ENCODE results near the gene MAMLD1.

The MAMLD1 gene

GRCh38 chrX:150540965-150541364 lies 177.8 kb downstream of the MAMLD1 start:
- DNase-seq = no peak

DNA sequence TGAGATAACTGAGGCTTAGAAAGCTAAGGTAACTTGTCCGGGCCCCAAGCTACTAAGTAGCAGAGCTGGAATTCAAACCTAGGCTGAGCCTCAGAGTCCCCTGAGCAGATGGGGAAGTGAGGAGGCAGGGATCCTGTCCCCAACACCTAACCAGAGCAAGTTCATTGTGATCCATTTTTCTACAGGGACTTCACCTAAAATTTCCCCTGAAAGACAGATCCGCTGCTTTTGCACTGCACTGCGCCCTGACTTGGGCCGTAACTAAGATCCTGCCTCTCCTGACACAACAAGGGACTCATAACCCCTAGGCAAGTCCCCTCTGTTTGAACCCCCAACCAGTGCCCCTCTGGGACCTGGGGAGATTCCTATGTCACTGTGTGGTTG lies 179.7 kb downstream of the MAMLD1 start:
- no peak for DNase-seq

DNA sequence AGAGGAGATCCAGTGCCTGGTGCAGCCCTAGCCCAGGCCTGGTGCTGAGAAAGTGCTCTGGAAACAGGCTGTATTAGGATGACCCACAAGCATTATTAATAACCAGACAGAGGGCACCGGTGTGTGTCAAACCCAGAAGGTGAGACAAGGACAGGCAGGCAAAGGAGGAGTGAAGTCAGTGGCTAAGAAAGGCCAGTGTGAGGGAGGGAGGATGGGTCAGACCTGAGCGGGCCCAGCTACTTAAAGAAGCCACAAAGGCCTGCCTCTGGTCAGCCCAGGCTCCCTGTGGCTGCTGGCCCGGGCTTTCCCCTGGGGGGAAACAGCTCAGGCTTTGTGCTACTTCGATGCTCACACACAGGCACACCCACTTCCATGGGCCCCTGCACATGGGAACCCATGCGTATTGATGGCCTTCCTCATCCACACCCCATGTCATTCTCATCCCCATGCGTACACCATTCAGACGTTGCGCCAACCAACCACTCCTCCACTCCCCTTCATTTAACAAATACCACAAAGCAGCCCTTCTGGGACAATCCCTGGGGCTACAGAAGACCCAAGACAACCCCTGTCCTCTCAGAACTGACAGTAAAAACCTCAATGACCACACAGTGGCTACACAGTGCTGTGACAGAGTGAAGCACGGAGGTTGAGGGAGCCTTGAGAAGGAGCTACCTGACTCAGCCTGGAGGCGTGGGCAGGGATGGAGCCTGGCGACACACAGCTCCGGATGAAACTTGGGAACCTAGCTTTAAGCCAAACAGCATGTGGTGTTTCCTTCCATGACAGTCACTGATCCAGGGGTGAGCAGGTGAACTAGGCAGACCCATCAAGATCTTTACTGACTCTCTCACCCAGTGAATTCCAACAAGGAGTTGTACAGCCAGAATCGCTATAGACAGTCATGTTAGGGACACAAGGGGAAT lies 180.4 kb downstream of the MAMLD1 start:
- DNase-seq = no peak

DNA sequence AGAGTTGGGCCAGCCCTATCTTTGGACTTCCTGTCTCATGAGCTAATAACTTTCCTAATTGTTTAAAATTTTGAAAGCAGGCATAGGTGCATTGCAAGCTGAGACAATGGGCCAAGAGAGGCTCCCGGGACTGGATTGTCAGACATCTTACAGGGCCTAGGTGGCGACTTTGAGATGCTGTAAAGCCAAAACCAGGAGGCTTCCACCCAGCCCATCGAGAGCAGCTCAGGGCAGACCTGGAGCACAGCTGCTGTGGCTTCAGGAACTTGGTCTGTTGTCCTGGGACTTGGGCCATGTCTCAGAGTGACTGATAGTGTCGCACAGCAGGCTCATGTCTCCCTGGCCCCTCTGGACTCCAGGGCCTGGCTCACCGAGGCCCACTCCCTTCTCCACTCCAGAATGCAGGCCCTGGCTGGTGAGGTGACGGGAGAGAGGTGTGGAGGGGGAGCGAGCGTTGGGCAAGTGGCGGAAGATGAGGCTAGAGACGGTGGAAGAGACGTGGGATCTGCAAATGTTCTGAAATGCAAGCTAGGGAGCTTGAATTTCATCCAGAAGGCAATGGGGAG lies 181.2 kb downstream of the MAMLD1 start:
- DNase-seq = no peak

DNA sequence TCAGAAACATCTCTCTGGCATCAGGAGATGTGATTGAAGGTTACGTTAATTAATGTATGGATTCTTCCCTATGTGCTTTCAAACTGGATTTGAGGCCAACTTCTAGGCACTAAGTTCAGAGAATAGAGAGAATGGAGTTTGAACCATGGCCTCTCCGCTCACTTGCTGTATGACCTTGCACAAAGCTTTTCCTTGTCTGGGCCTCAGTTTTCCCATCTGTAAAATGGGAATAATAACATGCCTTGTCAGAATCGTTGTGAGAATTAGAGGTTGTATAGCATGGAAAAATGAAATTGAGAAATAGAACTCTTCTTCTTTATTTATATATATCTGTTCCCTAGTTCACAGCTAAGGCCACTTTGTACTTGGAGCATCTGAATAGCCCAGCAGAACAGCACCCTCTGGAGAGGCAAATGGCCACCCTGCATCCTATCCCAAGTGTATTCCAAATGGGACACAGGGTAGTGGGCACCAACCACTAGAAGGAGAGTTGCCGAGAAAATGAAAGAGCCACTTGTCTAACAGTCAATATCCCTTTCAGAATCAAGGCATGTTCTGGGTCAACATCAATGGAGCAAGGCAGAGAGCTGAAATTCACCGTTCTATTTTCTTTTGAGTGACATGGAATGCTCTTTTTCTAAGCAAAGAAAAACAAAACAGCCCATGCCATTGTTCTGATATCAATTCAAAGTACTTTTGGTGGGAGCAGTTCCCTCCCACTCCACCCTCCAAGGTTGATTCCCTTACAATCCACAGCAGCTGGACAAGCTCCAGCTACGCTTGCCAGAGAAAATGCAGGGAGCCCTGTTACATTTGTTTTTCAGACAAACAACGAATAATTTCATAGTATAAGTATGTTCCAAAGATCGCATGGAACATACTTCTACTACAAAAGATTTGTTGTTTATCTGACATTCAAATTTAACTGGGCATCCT lies 182.0 kb downstream of the MAMLD1 start:
- no peak for DNase-seq

DNA sequence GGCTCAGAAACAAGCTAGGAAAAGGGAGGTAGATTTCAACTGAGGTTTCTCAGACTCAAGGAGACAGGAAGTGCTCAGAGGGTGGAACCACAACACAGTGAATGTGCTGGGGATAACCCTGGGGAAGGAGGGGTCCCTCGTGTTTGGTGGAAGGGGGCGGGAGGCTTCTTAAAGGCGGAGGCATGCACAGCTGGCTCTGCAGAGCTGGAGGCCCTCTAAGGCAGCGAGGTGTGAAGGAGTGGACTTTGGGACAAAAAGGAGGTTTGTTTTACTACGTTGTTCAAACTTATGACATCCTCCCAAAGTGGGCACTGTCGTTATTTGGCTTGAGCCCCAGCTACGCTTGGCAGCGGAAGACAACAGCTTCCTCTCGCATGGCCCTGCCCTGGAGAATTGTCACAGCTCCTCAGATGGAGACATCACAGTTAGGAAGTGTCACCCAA lies 183.6 kb downstream of the MAMLD1 start:
- peak; percentile 39 for DNase-seq

DNA sequence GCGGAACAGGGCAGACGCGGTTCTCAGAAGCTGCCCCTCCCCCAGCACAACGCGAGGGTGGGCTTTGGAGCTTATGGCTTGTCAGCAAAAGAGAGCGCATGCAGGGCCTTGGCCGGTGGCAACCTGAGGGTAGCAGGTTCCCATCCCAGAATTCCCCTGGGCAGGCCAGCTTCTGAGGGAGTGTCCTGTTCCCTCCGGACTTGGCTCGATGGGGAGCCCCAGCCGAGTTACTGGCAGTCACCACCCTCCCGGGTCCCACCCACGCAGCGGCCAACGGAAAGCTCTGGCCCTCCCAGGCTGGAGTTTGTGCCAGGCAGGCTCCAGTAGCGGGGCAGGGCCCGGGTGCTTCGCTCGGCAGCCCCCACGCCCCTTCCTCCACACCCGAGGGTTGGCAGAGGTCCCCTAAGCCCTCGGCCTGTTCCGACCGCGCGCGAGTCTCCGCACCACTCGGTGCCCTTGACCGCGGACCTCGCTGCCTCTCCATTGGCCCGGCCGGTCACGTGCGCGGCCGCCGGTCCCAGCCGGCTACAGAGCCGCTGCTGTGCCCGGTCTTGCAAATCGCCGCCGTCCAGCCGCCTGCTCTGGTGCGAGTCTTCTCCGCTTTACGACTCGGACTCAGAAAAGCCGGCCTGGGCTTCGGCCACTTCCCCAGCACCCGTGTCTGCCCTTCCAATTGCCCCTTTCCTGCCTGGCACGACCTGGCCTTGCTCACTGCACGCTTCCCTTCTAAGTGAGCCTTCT lies 184.4 kb downstream of the MAMLD1 start:
- no peak for DNase-seq

DNA sequence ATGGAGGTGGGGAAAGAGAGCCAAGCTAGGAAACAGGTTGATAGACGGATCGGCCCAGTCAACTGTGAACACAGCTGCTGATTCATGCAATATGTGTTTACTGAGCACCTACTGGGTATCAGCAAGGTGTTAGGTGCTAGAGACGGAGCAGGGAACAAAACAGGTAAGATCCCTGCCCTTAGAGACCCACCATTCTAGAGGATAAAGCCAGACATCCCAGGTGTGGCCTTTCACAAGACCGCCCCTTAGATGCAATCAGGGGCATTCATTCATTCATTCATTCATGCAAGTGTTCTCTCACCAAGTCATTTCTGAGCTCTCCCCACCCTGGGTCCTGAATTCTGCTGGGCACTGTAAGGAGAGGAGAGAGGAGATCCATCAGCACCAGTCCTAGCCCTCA lies 185.1 kb downstream of the MAMLD1 start:
- DNase-seq = no peak

- DNase-seq = no peak
Measured at GRCh38 chrX:150548684-150549083, 185.6 kb downstream of the MAMLD1 start.

DNA sequence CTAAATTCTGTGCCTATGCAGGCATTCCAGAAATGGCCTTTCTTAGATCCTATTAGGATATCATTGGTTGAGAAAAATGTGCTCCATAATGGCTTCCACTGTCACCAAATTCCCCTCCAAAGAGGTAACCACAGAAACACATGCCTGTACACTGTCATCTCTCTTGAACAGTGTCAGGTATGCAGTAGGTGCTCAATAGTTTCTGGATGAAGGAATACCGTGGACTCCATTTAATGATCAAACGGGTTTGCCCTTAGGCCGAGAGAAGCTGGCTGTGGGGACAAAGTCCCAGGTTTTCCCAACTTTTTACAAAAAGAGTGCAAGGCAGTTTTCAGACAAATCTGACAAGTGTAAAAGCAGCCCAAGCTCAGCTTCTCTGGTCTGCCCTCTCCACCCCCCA lies 188.8 kb downstream of the MAMLD1 start:
- DNase-seq = no peak

GRCh38 chrX:150558424-150558823 lies 195.3 kb downstream of the MAMLD1 start:
- DNase-seq = no peak
